Endothelial cell of umbilical vein (primary cell): ENCODE measurements around the gene MAMDC4. TPM values are rescaled to one million over a fixed set of nuclear protein-coding genes. Genes with fewer than 3 reads are reported as not detected.
A peak's percentile ranks its signal among the peaks of the same experiment; 100 is the strongest.
"Not testable (repeated sequence)": the region's sequence is repeated elsewhere in the genome, so short reads cannot be mapped to it uniquely, and the experiment has no call there.

Experiments used
- BruUV-seq: library from RNA; stranded (reverse); fragments of 400-500 nt; replicated peaks from 2 replicates; lab custom pipeline; 2021; lab: Mats Ljungman, UMichigan
- CTCF ChIA-PET: fragments of 300-600, 350-600 bp; sonication (Branson Sonifier 250); formaldehyde crosslinking; loops from one replicate; lab custom pipeline; 2021; ENCODE audit warnings: antibody characterized with exemption, inconsistent platforms; lab: Charles Lee
- POLR2A ChIA-PET: fragments of 300-600, 350-600 bp; sonication (Branson Sonifier 250); formaldehyde crosslinking; loops from one replicate; lab custom pipeline; 2021; ENCODE audit warnings: antibody characterized with exemption, inconsistent platforms; lab: Charles Lee
- DNase-seq: peaks from one replicate; pipeline ENCODE4 v3.0.0-alpha.2; 2011; ENCODE audit warnings: low read depth, low spot score
- FAIRE-seq: peaks from 2 replicates; lab custom pipeline; 2011; peaks lifted over from hg19 to GRCh38; lab: Jason Lieb, UNC
- H2AFZ ChIP-seq: 2 replicates; pipeline ENCODE4 v1.6.0; 2012; ENCODE audit warnings: low read depth, low read length, control low read depth, inconsistent platforms
- H3K27ac ChIP-seq: 2 replicates; pipeline ENCODE4 v1.5.1; 2011; ENCODE audit warnings: low read depth, mild to moderate bottlenecking, control low read depth, low read length, moderate library complexity; ENCODE audit not compliant: insufficient read depth
- H3K27me3 ChIP-seq, 2 experiments: 2 replicates each; pipeline versions ENCODE4 v1.6.0 to v1.6.1; 2011; ENCODE audit warnings: low read length in 2 of 2, mixed read lengths in 1 of 2; ENCODE audit not compliant: control insufficient read depth in 2 of 2, insufficient read depth in 2 of 2
- H3K36me3 ChIP-seq, 2 experiments: 2 replicates in 1 of 2; 3 replicates in 1 of 2; pipeline ENCODE4 v1.5.1; 2011; ENCODE audit warnings: low read length in 2 of 2, mild to moderate bottlenecking in 1 of 2, moderate library complexity in 1 of 2; ENCODE audit not compliant: control insufficient read depth in 2 of 2, insufficient read depth in 2 of 2; ENCODE audit errors: extremely low read depth in 1 of 2
- H3K4me1 ChIP-seq: 3 replicates; pipeline ENCODE4 v1.5.1; 2011; ENCODE audit warnings: mild to moderate bottlenecking, low read length; ENCODE audit not compliant: control insufficient read depth, insufficient read depth; ENCODE audit errors: extremely low read depth
- H3K4me2 ChIP-seq: 2 replicates; pipeline ENCODE4 v1.6.1; 2011; ENCODE audit warnings: low read length, control low read depth, mixed read lengths; ENCODE audit not compliant: insufficient read depth
- H3K4me3 ChIP-seq, 3 experiments: fragments of 200-600 bp in 1 of 3; sonication (generic), shearing (Covaris generic) in 1 of 3; replicated peaks in 1 of 3; 2 replicates each; pipeline ENCODE4 v1.5.1; 2011 to 2016; ENCODE audit warnings: control low read depth in 3 of 3, low read length in 3 of 3, mild to moderate bottlenecking in 2 of 3, inconsistent platforms in 1 of 3, low read depth in 1 of 3, moderate library complexity in 1 of 3; ENCODE audit not compliant: insufficient read depth in 1 of 3
- H3K79me2 ChIP-seq: 2 replicates; pipeline ENCODE4 v1.6.0; 2012; ENCODE audit warnings: low read length, inconsistent platforms; ENCODE audit not compliant: control insufficient read depth, insufficient read depth
- H3K9ac ChIP-seq: replicated peaks from 2 replicates; pipeline ENCODE3; 2011; ENCODE audit warnings: low read length, control low read depth; ENCODE audit not compliant: insufficient read depth; ENCODE audit errors: extremely low read depth
- H3K9me1 ChIP-seq: replicated peaks from 3 replicates; pipeline ENCODE4 v1.6.0; 2011; ENCODE audit warnings: mild to moderate bottlenecking, low read length; ENCODE audit not compliant: control insufficient read depth, insufficient read depth; ENCODE audit errors: extremely low read depth
- H3K9me3 ChIP-seq: replicated peaks from 2 replicates; pipeline ENCODE4 v1.5.1; 2012; ENCODE audit warnings: low read length, inconsistent platforms; ENCODE audit not compliant: control insufficient read depth, insufficient read depth
- H4K20me1 ChIP-seq: replicated peaks from 2 replicates; pipeline ENCODE3; 2011; ENCODE audit warnings: mild to moderate bottlenecking, low read length; ENCODE audit not compliant: control insufficient read depth, insufficient read depth; ENCODE audit errors: extremely low read depth
- dilution Hi-C: fragments of 300-500 bp; cut with MboI; formaldehyde crosslinking; loops from one replicate; pipeline ENCODE4 v1.15.0; 2019; ENCODE audit warnings: low sequenced_read_pairs; ENCODE audit not compliant: extremely low pct_ligation_motif_present
- intact Hi-C: fragments of 100-400 bp; cut with micrococcal nuclease; formaldehyde crosslinking; loops from one replicate; pipeline ENCODE4 v1.10.0; 2022
- polyA plus RNA-seq, 4 experiments: library from polyadenylated mRNA; depleted of rRNA in 3 of 4; stranded (reverse) in 3 of 4; unstranded in 1 of 4; fragments of >200 nt; gene quantifications; 2 replicates each; pipeline versions ENCODE4 v1.2.1 to v1.2.3, GENCODE V29; 2011 to 2012; ENCODE audit warnings: missing spikeins in 1 of 4
- total RNA-seq: library from RNA; stranded (reverse); gene quantifications from 2 replicates; pipeline ENCODE4 v1.2.3, GENCODE V29; 2021
- TF ChIP-seq, protein P1 (sequence below), 2 donors: IDR thresholded peaks; 1 replicate in 1 of 2; 2 replicates in 1 of 2; pipeline ENCODE4 v1.5.1; 2011; ENCODE audit warnings: low read length in 2 of 2, mild to moderate bottlenecking in 2 of 2, moderate library complexity in 2 of 2, control low read depth in 1 of 2, inconsistent platforms in 1 of 2, low read depth in 1 of 2; ENCODE audit not compliant: insufficient read depth in 1 of 2; ENCODE audit errors: extremely low read depth in 1 of 2

Gene MAMDC4
- total and polyA plus RNA-seq, 2 donors (not counting 3 experiments of a cell fraction or from before 2014, with no cell fraction given): 3.6 to 7.2 TPM

DNA sequence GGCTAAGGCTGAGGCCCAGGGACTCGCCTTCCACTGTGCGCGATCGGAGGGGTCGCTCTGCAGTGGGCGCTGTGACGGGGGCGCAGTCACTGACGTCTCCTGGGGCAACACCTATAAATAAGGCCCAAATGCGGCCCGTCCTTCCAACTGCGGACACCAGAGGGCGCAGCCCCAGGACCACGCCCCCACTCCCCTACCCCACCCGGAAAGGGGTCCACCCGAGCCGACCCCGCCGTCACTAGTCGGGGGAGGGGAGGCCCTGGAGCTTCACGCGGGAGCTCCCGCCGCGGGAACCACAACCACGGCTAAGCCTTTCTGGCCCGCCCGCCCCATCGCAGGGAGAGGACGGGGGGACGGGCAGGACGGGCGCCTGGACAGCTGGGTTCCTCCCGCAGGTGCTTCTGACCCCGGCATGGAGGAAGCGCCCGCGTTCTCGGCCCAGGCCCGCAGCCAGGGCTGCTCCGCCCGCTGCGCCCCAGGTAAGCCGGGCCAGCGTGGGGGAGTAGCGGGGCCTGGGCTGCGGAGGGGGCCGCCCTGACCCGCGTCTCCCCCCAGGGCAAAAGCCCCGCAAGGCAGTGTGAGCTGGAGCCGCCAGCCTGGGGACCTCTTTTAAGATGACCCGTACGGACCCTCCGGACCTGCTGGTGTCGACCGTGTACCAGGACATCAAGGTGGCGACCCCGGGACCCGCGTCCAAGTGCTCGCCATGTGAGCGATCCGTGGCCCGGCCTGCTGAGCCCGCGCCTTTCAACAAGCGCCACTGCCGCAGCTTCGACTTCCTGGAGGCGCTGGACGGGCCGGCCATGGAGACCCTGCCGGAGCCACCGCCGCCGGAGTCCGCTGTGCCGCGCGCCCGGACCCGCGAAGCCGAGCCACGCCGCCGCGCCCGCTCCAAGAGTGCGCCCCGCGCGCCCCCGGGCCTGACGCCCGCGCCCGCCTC is 8.1 kb upstream of the MAMDC4 start:
- DNase-seq, H2AFZ ChIP-seq, H3K4me2 ChIP-seq, BruUV-seq, H3K4me1 ChIP-seq, FAIRE-seq, POLR2A ChIA-PET, H3K4me3 ChIP-seq, H3K9me3 ChIP-seq, H3K36me3 ChIP-seq, dilution Hi-C loops, H3K79me2 ChIP-seq, H3K27ac ChIP-seq, H3K9ac ChIP-seq, H4K20me1 ChIP-seq, H3K9me1 ChIP-seq: not testable (repeated sequence)
- TF ChIP-seq, protein P1, sequence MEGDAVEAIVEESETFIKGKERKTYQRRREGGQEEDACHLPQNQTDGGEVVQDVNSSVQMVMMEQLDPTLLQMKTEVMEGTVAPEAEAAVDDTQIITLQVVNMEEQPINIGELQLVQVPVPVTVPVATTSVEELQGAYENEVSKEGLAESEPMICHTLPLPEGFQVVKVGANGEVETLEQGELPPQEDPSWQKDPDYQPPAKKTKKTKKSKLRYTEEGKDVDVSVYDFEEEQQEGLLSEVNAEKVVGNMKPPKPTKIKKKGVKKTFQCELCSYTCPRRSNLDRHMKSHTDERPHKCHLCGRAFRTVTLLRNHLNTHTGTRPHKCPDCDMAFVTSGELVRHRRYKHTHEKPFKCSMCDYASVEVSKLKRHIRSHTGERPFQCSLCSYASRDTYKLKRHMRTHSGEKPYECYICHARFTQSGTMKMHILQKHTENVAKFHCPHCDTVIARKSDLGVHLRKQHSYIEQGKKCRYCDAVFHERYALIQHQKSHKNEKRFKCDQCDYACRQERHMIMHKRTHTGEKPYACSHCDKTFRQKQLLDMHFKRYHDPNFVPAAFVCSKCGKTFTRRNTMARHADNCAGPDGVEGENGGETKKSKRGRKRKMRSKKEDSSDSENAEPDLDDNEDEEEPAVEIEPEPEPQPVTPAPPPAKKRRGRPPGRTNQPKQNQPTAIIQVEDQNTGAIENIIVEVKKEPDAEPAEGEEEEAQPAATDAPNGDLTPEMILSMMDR (IDR thresholded peaks at IDR 0.05; ENCODE audit: extremely low read depth in 1 of 2, insufficient read depth in 1 of 2, low read depth in 1 of 2, low read length in 2 of 2): peak; percentile 22 to 43
- CTCF ChIA-PET: interaction anchor here (1.2 to 2.8 kb wide), 4 partner anchors 104 to 191 kb away, joined by 3 to 18 read pairs (median 7); no protein-coding TSS in a partner anchor
- intact Hi-C loops: loop anchor here (2.0 to 5.0 kb wide), 3 partner anchors 37 to 191 kb away; partner anchors contain the start of genes CLIC3 and RABL6
- H3K27me3 ChIP-seq: peaks cover 10 to 28% of the 10 kb centered on the region in 2 experiments
